Activated CD8-positive, alpha-beta T cell treated with anti-CD3 and anti-CD28 coated beads, Interleukin-2, amount 10 ng/mL, durations not matched to agents 7 days and 5 days (primary cell): Measurements from ENCODE around the gene DLL3. TPM values are rescaled to one million over a fixed set of nuclear protein-coding genes. Genes with fewer than 3 reads are reported as not detected.

Experiments used
- ATAC-seq: fragments of 150-1000 bp; cut with Tn5 transposase; one replicate; pipeline ENCODE4 v1.10.0; 2021; ENCODE audit warnings: moderate library complexity
- CTCF ChIA-PET: fragments of 350-600 bp; sonication (Branson Sonifier 250); formaldehyde crosslinking; loops from one replicate; lab custom pipeline; 2021; ENCODE audit warnings: antibody characterized with exemption; lab: Charles Lee
- POLR2A ChIA-PET: fragments of 350-600 bp; sonication (Branson Sonifier 250); formaldehyde crosslinking; loops from one replicate; lab custom pipeline; 2021; ENCODE audit warnings: antibody characterized with exemption; lab: Charles Lee
- DNase-seq: peaks from one replicate; pipeline ENCODE4 v3.0.0-alpha.2; 2020
- H3K27ac Mint-ChIP-seq: one replicate; pipeline ENCODE4 v1.8.0; 2021; ENCODE audit warnings: mild to moderate bottlenecking, mixed read lengths
- H3K27me3 Mint-ChIP-seq: one replicate; pipeline ENCODE4 v1.8.0; 2021; ENCODE audit warnings: low read depth, mixed read lengths
- H3K36me3 Mint-ChIP-seq: one replicate; pipeline ENCODE4 v1.8.0; 2021; ENCODE audit warnings: low read depth, mixed read lengths
- H3K4me1 Mint-ChIP-seq: one replicate; pipeline ENCODE4 v1.8.0; 2021; ENCODE audit warnings: low read depth, mixed read lengths
- H3K4me3 Mint-ChIP-seq: one replicate; pipeline ENCODE4 v1.8.0; 2021; ENCODE audit warnings: mild to moderate bottlenecking, mixed read lengths
- H3K9me3 Mint-ChIP-seq: one replicate; pipeline ENCODE4 v1.8.0; 2022; ENCODE audit warnings: mixed read lengths; ENCODE audit not compliant: insufficient read depth
- total RNA-seq, 2 experiments: library from RNA; stranded (reverse); gene quantifications; one replicate each; pipeline ENCODE4 v1.2.3, GENCODE V29; 2021

DLL3 gene
- total RNA-seq, 2 experiments from 2014 or later: 0.26 to 0.29 TPM

DNA sequence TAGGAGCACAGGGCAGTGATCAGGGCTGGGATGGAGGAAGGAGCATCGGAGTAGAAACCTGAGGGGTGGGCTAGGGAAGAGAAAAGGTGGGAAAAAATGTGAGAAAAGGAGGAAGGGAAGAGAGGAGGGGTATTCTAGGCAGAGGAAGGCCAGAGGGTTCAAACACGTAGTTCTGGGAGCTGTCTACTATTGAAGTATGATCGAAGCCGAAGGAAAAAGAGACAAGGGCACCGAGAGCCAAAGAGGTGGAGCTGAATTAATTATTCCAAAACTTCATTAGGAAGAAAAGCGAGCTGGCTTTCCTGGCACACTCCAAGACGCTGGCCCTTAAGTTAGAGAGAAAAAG lies 7.8 kb downstream of the DLL3 start:
- ChIA-PET POLR2A (interaction anchor here (1.5 kb wide), 1 partner anchor 12 kb away, joined by 4 read pairs; no protein-coding TSS in a partner anchor), CTCF (interaction anchor here (0.8 to 1.5 kb wide), 2 partner anchors 32 to 166 kb away, joined by 3 to 5 read pairs; no protein-coding TSS in a partner anchor)
- ATAC-seq (no peak), DNase-seq (no peak)
- Mint-ChIP-seq H3K9me3 (no peaks in the 10 kb centered on the region), H3K4me3 (peak overlapping the region; percentile 54), H3K36me3 (no peaks in the 10 kb centered on the region), H3K27ac (no peak overlapping the region), H3K4me1 (peaks cover 30% of the 10 kb centered on the region), H3K27me3 (peaks cover 37% of the 10 kb centered on the region)

DNA sequence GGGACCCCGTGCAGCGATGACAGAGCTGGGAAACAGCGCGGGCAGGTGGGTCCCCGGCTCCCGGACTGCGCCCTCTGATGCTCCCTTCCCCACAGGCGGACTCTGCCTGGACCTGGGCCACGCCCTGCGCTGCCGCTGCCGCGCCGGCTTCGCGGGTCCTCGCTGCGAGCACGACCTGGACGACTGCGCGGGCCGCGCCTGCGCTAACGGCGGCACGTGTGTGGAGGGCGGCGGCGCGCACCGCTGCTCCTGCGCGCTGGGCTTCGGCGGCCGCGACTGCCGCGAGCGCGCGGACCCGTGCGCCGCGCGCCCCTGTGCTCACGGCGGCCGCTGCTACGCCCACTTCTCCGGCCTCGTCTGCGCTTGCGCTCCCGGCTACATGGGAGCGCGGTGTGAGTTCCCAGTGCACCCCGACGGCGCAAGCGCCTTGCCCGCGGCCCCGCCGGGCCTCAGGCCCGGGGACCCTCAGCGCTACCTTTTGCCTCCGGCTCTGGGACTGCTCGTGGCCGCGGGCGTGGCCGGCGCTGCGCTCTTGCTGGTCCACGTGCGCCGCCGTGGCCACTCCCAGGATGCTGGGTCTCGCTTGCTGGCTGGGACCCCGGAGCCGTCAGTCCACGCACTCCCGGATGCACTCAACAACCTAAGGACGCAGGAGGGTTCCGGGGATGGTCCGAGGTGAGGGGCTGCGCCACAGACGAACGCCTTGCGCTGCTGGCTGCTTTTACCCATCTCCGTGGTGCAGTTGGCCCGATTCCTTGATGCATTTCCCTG lies 8.4 kb downstream of the DLL3 start:
- Mint-ChIP-seq H3K27me3 (peaks cover 36% of the 10 kb centered on the region), H3K4me3 (peak overlapping the region; percentile 75), H3K9me3 (no peaks in the 10 kb centered on the region), H3K4me1 (peaks cover 30% of the 10 kb centered on the region), H3K36me3 (no peaks in the 10 kb centered on the region), H3K27ac (no peak overlapping the region)
- ChIA-PET POLR2A (interaction anchor here (1.5 kb wide), 1 partner anchor 12 kb away, joined by 4 read pairs; no protein-coding TSS in a partner anchor), CTCF (interaction anchor here (0.8 to 1.5 kb wide), 3 partner anchors 10 to 165 kb away, joined by 3 to 5 read pairs (median 4); no protein-coding TSS in a partner anchor)
- ATAC-seq: peak; percentile 82
- DNase-seq: peak; percentile 65

DNA sequence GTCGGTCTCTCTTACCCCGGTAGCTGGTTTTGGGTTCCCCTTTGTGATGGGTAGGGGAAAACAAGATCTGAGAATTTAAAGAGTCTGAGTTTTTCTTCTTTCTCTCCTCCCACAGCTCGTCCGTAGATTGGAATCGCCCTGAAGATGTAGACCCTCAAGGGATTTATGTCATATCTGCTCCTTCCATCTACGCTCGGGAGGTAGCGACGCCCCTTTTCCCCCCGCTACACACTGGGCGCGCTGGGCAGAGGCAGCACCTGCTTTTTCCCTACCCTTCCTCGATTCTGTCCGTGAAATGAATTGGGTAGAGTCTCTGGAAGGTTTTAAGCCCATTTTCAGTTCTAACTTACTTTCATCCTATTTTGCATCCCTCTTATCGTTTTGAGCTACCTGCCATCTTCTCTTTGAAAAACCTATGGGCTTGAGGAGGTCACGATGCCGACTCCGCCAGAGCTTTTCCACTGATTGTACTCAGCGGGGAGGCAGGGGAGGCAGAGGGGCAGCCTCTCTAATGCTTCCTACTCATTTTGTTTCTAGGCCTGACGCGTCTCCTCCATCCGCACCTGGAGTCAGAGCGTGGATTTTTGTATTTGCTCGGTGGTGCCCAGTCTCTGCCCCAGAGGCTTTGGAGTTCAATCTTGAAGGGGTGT lies 9.1 kb downstream of the DLL3 start:
- ChIA-PET POLR2A (interaction anchor here (0.8 to 1.5 kb wide), 2 partner anchors 11 to 73 kb away, joined by 3 to 4 read pairs; no protein-coding TSS in a partner anchor), CTCF (interaction anchor here (1.4 to 1.5 kb wide), 2 partner anchors 10 to 33 kb away, joined by 4 to 5 read pairs; no protein-coding TSS in a partner anchor)
- Mint-ChIP-seq H3K4me3 (peak overlapping the region; percentile 75), H3K9me3 (no peaks in the 10 kb centered on the region), H3K4me1 (peaks cover 30% of the 10 kb centered on the region), H3K36me3 (no peaks in the 10 kb centered on the region), H3K27ac (no peak overlapping the region), H3K27me3 (peaks cover 37% of the 10 kb centered on the region)
- DNase-seq: no peak
- ATAC-seq: no peak

DNA sequence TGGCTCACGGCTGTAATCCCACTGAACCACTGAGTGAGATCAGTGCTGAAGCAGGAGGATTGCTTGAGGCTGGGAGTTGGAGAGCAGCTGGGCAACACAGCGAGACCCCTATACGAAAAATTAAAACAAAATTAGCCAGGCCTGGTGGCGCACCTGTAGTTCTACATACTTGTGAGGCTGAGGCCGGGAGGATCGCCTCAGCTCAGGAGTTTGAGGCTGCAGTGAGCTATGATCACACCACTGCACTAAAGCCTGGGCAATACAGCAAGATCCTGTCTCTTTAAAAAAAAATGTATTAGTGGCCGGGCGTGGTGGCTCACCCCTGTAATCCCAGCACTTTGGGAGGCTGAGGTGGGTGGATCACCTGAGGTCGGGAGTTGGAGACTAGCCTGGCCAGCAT lies 9.9 kb downstream of the DLL3 start:
- ATAC-seq (no peak), DNase-seq (no peak)
- Mint-ChIP-seq H3K4me1 (peaks cover 22% of the 10 kb centered on the region), H3K27me3 (peaks cover 40% of the 10 kb centered on the region), H3K9me3 (no peaks in the 10 kb centered on the region), H3K27ac (no peak overlapping the region), H3K36me3 (no peaks in the 10 kb centered on the region), H3K4me3 (no peak overlapping the region)
- ChIA-PET POLR2A (interaction anchor here (0.8 kb wide), 1 partner anchor 73 kb away, joined by 3 read pairs; no protein-coding TSS in a partner anchor), CTCF (interaction anchor here (0.7 kb wide), 1 partner anchor 68 kb away, joined by 4 read pairs; no protein-coding TSS in a partner anchor)

DNA sequence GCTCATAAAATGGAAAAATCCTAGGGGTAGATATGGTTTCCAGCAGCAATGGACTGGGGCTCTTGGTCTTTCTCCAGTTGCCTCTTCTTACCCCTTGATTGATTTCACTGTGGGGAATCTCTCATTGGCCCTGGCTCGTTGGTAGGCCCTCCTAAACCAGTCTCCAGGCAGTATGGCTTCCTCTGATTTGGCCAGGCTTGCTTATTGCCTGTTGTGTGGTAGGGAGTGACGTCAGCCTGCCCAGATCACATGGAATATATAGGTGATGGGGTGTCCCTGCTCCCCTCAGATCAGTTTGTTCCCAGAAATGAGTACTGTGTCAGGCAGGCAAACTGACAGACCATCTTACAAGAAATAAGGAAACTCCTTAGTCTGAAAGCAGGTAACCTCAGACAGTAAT lies 10.5 kb downstream of the DLL3 start:
- no peaks in the 10 kb centered on the region for H3K9me3 Mint-ChIP-seq
- DNase-seq (no peak), ATAC-seq (no peak)
- ChIA-PET POLR2A (interaction anchor here (0.5 kb wide), 1 partner anchor 853 kb away, joined by 3 read pairs; no protein-coding TSS in a partner anchor), CTCF (interaction anchor here (0.7 kb wide), 1 partner anchor 69 kb away, joined by 4 read pairs; no protein-coding TSS in a partner anchor)
- no peak overlapping the region for H3K27ac Mint-ChIP-seq
- H3K36me3 Mint-ChIP-seq: no peaks in the 10 kb centered on the region
- no peak overlapping the region for H3K4me3 Mint-ChIP-seq
- peaks cover 19% of the 10 kb centered on the region for H3K4me1 Mint-ChIP-seq
- H3K27me3 Mint-ChIP-seq: peaks cover 42% of the 10 kb centered on the region

DNA sequence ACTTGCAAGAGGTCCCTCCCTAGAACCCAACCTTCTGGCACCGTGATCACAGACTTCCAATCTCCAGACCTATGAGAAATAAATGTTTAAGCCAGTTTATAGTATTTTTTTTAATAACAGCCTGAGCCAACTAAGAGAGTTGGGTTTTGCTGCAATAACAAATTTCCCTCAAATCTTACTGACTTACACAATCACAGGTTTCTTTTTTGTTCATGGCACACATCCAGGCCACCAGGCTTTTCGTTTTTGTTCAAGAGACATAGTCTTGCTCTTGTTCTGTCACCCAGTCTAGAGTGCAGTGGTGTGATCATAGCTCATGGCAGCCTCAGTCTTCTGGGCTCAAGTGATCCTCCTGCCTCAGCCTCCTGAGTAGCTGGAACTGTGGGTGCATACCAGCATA lies 14.2 kb downstream of the DLL3 start:
- no peak for DNase-seq

DNA sequence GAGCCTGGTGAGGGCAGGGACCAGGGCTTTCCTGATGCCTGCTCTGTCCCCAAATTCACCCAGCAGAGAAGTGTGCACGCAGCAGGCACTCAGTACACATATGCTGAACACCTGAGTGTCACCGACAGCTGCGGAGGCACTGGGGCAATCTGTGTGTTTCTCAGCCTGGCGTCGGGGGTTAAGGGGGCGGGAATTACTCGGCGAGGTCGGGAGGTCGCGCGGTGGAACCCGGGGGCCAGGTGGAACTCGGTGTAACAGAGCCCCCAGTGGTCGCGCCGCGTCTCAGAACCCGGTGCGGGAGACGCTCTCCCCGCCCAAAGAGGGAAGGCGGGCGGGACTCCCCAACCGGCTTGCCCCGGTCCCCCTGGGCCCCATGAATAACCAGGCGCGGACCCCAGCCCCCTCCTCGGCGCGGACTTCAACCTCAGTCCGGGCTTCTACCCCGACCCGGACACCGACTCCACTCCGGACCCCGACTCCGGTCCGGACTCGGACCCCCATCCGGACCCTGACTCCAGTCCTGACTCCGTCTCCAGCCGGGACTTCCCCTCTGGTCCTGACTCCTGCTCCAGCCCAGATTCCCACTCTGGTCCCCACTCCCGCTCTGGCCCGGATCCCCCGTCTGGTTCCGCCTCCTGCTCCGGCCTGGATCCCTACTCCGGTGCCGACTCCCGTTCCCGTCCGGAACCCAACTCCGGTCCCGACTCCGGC lies 16.2 kb downstream of the DLL3 start, which contains the start of gene SELENOV:
TSS of gene SELENOV (plus strand) at position 300 of the 711 bp plus-strand sequence. CDS start at position 374, 74 bp downstream.
- H3K36me3 Mint-ChIP-seq: peaks cover 1% of the 10 kb centered on the region
- DNase-seq: no peak
- H3K4me1 Mint-ChIP-seq: peaks cover 15% of the 10 kb centered on the region
- ChIA-PET CTCF (interaction anchor here (0.8 to 1.2 kb wide), 3 partner anchors 11 to 41 kb away, joined by 3 to 5 read pairs (median 4); no protein-coding TSS in a partner anchor), POLR2A (interaction anchor here (1.1 kb wide), 1 partner anchor 12 kb away, joined by 3 read pairs; no protein-coding TSS in a partner anchor)
- peak within 1 kb of the TSS; percentile 32 for H3K4me3 Mint-ChIP-seq
- H3K9me3 Mint-ChIP-seq: no peaks in the 10 kb centered on the region
- peaks cover 42% of the 10 kb centered on the region for H3K27me3 Mint-ChIP-seq
- ATAC-seq: peak; percentile 57
- H3K27ac Mint-ChIP-seq: no peak within 1 kb of the TSS

More for the DNA sequence above, 14.2 kb downstream of the DLL3 start:
- POLR2A ChIA-PET: no interaction called here
- H3K4me3 Mint-ChIP-seq: no peak overlapping the region
- peaks cover 44% of the 10 kb centered on the region for H3K27me3 Mint-ChIP-seq
- CTCF ChIA-PET: interaction anchor here (0.5 to 1.5 kb wide), 2 partner anchors 20 to 792 kb away, joined by 4 to 6 read pairs; partner anchors contain the start of gene EID2B
- no peak for ATAC-seq
- peaks cover 17% of the 10 kb centered on the region for H3K4me1 Mint-ChIP-seq
- H3K27ac Mint-ChIP-seq: no peak overlapping the region
- H3K36me3 Mint-ChIP-seq: peaks cover 1% of the 10 kb centered on the region
- H3K9me3 Mint-ChIP-seq: no peaks in the 10 kb centered on the region

DNA sequence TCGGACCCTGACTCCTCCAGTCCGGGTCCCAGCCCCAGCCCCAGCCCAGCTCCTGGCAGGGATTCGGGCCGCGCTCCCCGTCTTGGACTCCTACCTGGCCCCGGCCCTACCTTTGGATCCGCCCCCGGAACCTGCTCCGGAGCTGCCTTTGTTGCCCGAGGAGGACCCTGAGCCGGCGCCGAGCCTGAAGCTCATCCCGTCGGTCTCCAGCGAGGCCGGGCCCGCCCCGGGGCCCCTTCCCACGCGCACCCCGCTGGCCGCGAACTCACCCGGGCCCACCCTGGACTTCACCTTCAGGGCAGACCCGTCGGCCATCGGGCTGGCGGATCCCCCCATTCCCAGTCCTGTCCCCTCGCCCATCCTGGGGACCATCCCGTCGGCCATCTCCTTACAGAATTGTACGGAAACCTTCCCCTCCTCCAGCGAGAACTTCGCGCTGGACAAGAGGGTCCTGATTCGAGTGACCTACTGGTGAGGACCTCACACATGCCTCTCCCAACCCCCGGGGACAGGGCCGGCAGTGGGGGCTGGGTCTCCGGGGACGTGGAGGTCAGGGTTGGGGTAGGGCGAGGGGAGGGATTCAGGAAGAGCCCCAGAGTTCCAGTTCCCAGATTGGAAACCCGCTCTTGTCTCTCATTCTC lies 16.9 kb downstream of the DLL3 start:
- Mint-ChIP-seq H3K4me1 (peaks cover 15% of the 10 kb centered on the region), H3K27me3 (peaks cover 42% of the 10 kb centered on the region), H3K36me3 (peaks cover 1% of the 10 kb centered on the region), H3K27ac (no peak overlapping the region), H3K4me3 (no peak overlapping the region), H3K9me3 (no peaks in the 10 kb centered on the region)
- POLR2A ChIA-PET: interaction anchor here (1.1 kb wide), 1 partner anchor 12 kb away, joined by 3 read pairs; no protein-coding TSS in a partner anchor
- peak; percentile 20 for ATAC-seq
- no peak for DNase-seq
- CTCF ChIA-PET: interaction anchor here (0.8 kb wide), 1 partner anchor 41 kb away, joined by 3 read pairs; no protein-coding TSS in a partner anchor

DNA sequence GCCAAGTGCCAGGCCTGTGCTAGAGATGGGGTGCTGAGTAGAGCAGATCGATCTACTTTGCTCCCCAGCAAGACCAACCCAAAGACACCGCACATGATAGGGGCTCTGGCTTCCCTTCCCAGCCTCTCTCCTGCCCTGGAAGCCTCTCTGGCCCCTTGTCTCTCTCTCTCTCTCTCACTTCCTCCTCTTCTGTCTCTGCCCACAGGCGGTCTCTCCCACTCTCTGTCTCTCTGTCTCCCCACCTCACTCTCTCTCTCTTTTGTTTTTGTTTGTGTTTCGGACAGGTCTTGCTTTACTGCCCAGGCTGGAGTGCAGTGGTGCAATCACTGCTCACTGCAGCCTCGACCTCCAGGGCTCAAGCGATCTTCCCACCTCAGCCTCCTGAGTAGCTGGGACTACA lies 17.5 kb downstream of the DLL3 start:
- POLR2A ChIA-PET: no interaction called here
- peaks cover 42% of the 10 kb centered on the region for H3K27me3 Mint-ChIP-seq

DNA sequence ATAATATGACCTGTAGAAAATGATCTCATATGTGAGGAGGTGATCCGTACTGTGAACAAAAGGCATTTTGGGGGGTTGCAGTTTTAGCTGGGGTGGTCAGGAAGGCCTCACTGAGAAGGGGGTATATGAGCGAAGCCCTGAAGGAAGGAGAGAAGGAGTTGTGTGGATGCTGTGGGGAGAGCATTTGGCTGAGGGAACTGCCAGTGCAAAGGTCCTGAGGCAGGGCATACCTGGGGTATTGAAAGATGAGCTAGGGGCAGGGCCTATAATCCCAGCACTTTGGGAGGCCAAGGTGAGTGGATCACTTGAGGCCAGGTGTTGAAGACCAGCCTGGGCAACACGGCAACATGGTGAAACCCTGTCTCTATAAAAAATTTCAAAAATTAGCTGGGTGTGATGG lies 18.7 kb downstream of the DLL3 start:
- ATAC-seq (no peak), DNase-seq (no peak)
- Mint-ChIP-seq H3K27me3 (peaks cover 42% of the 10 kb centered on the region), H3K4me1 (peaks cover 15% of the 10 kb centered on the region), H3K4me3 (no peak overlapping the region), H3K27ac (no peak overlapping the region), H3K36me3 (peaks cover 1% of the 10 kb centered on the region), H3K9me3 (no peaks in the 10 kb centered on the region)
- ChIA-PET CTCF (no interaction called here), POLR2A (no interaction called here)

More for the DNA sequence above, 17.5 kb downstream of the DLL3 start:
- H3K4me3 Mint-ChIP-seq: no peak overlapping the region
- no peak for DNase-seq
- H3K9me3 Mint-ChIP-seq: no peaks in the 10 kb centered on the region
- CTCF ChIA-PET: interaction anchor here (0.8 kb wide), 1 partner anchor 42 kb away, joined by 3 read pairs; no protein-coding TSS in a partner anchor
- peaks cover 1% of the 10 kb centered on the region for H3K36me3 Mint-ChIP-seq
- H3K4me1 Mint-ChIP-seq: peaks cover 15% of the 10 kb centered on the region
- ATAC-seq: peak; percentile 25
- H3K27ac Mint-ChIP-seq: no peak overlapping the region
